Inflammatory macrophage treated with lipopolysaccharide for 4 hours (primary cell): Measurements from ENCODE around the gene CD300H.
"Not testable (repeated sequence)": the region's sequence is repeated elsewhere in the genome, so short reads cannot be mapped to it uniquely, and the experiment has no call there.

Source experiments
- DNase-seq: peaks from one replicate; pipeline ENCODE4 v3.0.0-alpha.2; 2020

Gene CD300H

GRCh38 chr17:74525465-74525725, 41.9 kb downstream of the CD300H start:
- DNase-seq: no peak

- DNase-seq: peak; percentile 73
Measured at GRCh38 chr17:74524653-74525464, 42.5 kb downstream of the CD300H start.

- no peak for DNase-seq
Measured at GRCh38 chr17:74523308-74523707, 44.0 kb downstream of the CD300H start.

DNA sequence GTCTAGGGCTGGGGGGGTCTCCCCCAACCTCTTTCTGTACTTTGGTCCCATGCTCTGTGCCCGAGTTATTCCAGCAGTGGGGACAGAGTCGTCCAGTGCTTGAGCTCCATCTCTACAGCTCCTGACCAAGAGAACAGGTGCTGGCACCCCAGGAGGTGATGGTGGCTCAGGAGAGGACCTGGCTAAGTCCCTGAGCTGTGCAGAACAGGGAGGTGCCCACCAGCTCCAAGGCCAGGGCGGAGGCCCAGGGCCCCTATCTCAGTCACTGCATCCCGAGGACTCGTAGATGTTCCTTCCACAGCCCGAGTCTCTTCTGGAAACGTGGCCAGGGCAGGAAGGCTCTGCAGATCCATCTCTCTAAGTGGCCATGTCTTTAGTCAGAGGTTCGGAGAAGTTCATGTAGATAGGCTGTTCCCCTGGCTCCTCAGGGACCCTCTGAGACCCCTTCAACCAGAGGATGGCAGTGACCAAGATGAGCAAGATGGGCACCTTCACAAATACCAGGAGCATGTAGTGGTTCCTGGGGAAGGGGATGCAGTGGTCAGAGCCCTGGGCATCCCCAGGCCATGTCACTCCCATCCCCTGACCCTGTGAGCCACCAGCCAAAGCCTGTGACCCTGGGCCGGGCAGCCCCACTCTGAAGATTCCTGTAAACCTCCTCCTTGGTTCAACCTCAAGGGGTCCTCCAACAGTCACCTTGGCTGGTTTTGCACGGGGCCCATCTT, 44.8 kb downstream of the CD300H start:
- DNase-seq: no peak

DNA sequence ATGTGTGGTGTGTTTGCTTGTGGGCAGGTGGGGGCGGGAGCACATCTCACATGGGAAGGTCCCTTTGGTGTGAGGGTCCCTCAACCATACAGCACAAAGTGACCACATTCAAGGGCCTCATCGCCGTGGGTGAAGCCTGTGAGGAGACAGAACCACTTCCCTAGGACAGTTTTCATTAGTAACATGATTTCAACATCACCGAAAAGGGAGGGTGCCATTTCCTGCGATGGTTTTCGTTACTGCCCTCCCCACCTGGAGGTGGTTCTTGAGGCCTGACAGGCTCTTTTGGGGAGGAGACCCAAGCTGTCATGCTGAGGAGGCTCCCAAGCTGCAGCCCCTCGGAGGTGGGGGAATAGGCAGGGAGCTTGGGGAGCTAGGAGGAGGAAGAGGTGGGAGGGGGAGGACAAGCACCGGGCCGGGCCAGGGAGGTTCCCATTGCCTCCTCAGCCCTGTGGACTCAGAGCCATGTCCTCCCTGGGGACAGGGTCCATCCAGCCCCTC, 45.6 kb downstream of the CD300H start:
- DNase-seq: peak; percentile 90

DNA sequence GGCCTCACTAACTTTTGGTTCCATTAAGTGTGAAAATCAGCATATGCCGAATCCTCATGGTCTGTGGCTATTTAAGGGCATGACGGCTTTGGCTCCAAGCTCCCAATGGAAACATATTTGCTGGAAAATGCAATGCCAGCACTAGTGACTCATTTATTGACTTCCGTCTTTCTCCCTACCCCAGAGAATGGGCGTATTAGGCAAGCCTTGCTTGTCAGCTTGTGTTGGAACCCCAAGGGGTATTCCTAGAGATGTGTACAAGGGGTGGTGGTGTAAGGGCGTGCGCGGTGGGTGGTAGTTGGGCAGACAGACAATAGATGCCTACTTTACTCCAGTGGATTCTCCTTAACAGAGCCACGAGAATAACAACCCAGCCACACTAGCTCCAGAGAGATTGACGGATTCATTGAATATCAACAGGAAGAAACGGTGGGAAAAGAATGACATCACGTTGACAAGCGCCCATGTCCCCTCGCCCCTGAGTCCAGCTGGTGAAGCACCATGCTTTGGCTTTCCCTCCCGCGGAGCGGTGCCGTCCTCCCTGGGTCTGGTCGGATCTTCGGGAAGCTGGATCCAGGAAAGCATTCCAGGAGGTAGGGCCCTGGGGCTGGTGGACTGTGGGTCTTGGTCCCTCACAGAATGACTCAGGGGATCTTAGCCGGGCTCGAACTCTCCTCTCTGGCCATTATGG, 46.4 kb downstream of the CD300H start:
- DNase-seq: peak; percentile 98

GRCh38 chr17:74520016-74520434, 47.3 kb downstream of the CD300H start:
- peak; percentile 75 for DNase-seq

DNA sequence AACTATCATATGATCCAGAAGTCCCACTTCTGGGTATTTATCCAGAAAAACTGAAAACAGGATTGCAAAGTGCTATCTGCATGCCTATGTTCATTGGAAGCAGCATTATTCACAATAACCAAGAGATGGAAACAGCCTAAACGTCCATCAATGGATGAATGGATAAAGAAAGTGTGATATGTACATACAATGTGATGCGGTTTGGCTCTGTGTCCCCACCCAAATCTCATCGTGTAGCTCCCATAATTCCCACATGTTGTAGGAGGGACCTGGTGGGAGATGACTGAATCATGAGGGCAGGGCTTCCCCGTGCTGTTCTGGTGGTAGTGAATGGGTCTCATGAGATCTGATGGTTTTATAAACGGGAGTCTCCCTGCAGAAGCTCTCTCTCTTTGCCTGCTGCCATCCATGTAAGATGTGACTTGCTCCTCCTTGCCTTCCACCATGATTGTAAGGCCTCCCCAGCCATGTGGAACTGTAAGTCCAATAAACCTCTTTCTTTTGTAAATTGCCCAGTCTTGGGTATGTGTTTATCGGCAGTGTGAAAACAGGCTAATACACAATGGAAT, 48.8 kb downstream of the CD300H start:
- DNase-seq: not testable (repeated sequence)

DNA sequence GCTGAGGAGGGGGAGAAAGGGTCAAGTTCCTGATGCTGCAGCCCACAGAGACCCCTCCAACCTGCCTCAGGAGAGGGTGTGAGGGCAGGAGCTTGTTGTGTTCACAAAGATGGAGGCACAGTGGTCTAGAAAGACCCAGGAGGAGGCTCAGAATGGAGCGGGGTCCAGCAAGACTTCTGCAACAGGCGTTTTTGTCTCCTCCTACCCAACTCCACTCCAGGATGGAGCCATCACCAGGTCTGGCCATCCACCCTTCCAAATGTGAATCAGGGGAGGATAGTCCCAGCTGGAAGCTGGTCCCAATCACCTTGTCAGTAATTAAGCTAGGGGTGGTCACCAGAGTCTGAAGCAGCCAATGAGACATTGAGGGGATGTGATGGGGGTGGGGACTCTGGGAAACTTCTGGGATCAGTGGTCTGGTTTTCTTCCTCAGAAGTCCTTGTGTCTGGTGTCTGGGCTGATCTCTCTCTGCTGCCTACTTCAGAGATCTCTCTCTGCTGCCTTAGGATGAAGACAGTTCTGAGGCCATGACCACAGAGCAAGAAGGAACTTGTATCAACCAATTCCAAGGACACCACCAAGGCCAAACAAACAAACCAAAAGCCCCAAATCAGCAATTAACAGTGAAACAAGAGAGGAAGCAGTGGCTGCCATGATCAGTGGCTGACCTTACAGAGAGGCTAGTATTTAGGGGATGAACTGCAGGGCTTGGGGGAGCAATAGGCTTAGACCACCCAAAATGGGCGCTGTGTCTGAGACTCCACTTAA, 50.6 kb downstream of the CD300H start:
- peak; percentile 35 for DNase-seq

GRCh38 chr17:74515941-74516340, 51.4 kb downstream of the CD300H start:
- no peak for DNase-seq

GRCh38 chr17:74514632-74515334, 52.5 kb downstream of the CD300H start:
- DNase-seq: peak; percentile 52

DNA sequence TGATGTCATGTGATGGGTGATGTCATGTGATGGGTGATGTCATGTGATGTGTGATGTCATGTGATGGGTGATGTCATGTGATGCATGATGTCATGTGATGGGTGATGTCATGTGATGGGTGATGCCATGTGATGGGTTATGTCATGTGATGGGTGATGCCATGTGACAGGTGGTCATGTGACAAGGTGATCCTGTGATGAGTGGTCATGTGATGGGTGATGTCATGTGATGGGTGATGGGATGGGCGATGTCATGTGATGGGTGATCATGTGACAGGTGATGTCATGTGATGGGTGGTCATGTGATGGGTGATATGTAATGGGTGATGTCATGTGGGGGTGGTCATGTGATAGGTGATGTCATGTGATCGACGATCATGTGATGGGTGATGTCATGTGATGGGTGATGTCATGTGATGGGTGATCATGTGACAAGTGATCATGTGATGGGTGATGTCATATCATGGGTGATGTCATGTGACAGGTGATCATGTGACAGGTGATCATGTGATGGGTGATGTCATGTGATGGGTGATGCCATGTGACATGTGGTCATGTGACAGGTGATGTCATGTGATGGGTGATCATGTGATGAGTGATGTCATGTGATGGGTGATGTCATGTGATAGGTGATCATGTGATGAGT, 53.2 kb downstream of the CD300H start:
- peak; percentile 50 for DNase-seq

GRCh38 chr17:74512624-74513091, 54.7 kb downstream of the CD300H start:
- peak; percentile 98 for DNase-seq

- DNase-seq: peak; percentile 30
Measured at GRCh38 chr17:74512036-74512435, 55.3 kb downstream of the CD300H start.
